Astrocyte (in vitro differentiated cells and primary cell): Measurements from ENCODE around the gene FRMD3.

Experiments
- CTCF ChIP-seq: IDR thresholded peaks from 2 replicates; pipeline ENCODE4 v1.5.1; 2011; ENCODE audit warnings: low read depth, mild to moderate bottlenecking, inconsistent platforms, low read length, moderate library complexity; ENCODE audit not compliant: insufficient read depth
- EZH2 ChIP-seq: IDR thresholded peaks from 2 replicates; pipeline ENCODE4 v1.6.1; 2012; ENCODE audit warnings: mild to moderate bottlenecking, low read length, inconsistent platforms; ENCODE audit not compliant: insufficient read depth

GRCh38 chr9:83458530-83458929, 79.7 kb downstream of the FRMD3 start:
- no peak for TF ChIP-seq EZH2
- TF ChIP-seq CTCF = no peak
